HepG2 (cell line): ENCODE measurements around the gene CCL13.

Experiments used
- ARNTL ChIP-seq: sonication (generic); formaldehyde crosslinking; IDR thresholded peaks from 2 replicates; pipeline ENCODE4 v1.4.0; 2020; ENCODE audit warnings: mild to moderate bottlenecking, missing genetic modification reagents
- CBX2 ChIP-seq, 2 experiments: fragments of 200-600 bp in 1 of 2; sonication (generic); formaldehyde crosslinking in 1 of 2; IDR thresholded peaks; 2 replicates each; pipeline versions ENCODE4 v1.7.0 to v1.8.1; 2018 to 2022; ENCODE audit warnings: low read depth in 2 of 2, low read length in 1 of 2, mild to moderate bottlenecking in 1 of 2, missing genetic modification reagents in 1 of 2
- CHD2 ChIP-seq: IDR thresholded peaks from 2 replicates; pipeline ENCODE4 v1.6.1; 2011; ENCODE audit warnings: low read depth, low read length, improper control_type of control experiment
- CTCF ChIP-seq: sonication (generic); formaldehyde crosslinking; IDR thresholded peaks from 2 replicates; pipeline ENCODE4 v1.5.0; 2020; ENCODE audit warnings: mild to moderate bottlenecking, missing genetic modification reagents, moderate library complexity
- MYC ChIP-seq: sonication (generic); formaldehyde crosslinking; IDR thresholded peaks from 2 replicates; pipeline ENCODE4 v1.9.0; 2021; ENCODE audit warnings: missing genetic modification reagents, borderline replicate concordance
- REL ChIP-seq: sonication (generic); formaldehyde crosslinking; conservative IDR thresholded peaks from 2 replicates; pipeline ENCODE4 v1.8.0; 2022; ENCODE audit warnings: mild to moderate bottlenecking, missing genetic modification reagents, moderate library complexity
- ZBTB8A ChIP-seq: sonication (generic); formaldehyde crosslinking; IDR thresholded peaks from 2 replicates; pipeline ENCODE4 v1.4.0; 2020; ENCODE audit warnings: mild to moderate bottlenecking, low read depth, missing genetic modification reagents, borderline replicate concordance
- ZFP37 ChIP-seq: sonication (generic); formaldehyde crosslinking; IDR thresholded peaks from 2 replicates; pipeline ENCODE4 v1.4.0; 2020; ENCODE audit warnings: missing genetic modification reagents, borderline replicate concordance

GRCh38 chr17:34337701-34338100, 18.6 kb upstream of the CCL13 start:
- TF ChIP-seq ZBTB8A (CRISPR knock-in tag) = no peak
- no peak for TF ChIP-seq MYC (CRISPR knock-in tag)
- no peak for TF ChIP-seq CHD2
- TF ChIP-seq CTCF (CRISPR knock-in tag) = no peak
- no peak for TF ChIP-seq CBX2 (IDR thresholded peaks at IDR 0.05; ENCODE audit: low read depth, low read length)
- no peak for TF ChIP-seq CBX2 (CRISPR knock-in tag; IDR thresholded peaks at IDR 0.05; ENCODE audit: low read depth)
- TF ChIP-seq REL (CRISPR knock-in tag) = no peak
- no peak for TF ChIP-seq ZFP37 (CRISPR knock-in tag)
- TF ChIP-seq ARNTL (CRISPR knock-in tag) = no peak
